K562 (cell line): ENCODE results near the gene KIF12. TPM values are rescaled to one million over a fixed set of nuclear protein-coding genes. Genes with fewer than 3 reads are reported as not detected.

Experiments used
- ATAC-seq: fragments of 200-7000 bp; cut with Tn5 transposase; 3 replicates; pipeline ENCODE4 v1.9.1; 2020; ENCODE audit warnings: moderate library complexity
- BruUV-seq: library from RNA; stranded (reverse); fragments of 400-500 nt; replicated peaks from 2 replicates; lab custom pipeline; 2021; lab: Mats Ljungman, UMichigan
- CTCF ChIA-PET: fragments of 300-600 bp; formaldehyde crosslinking; extraction: SDS; loops from one replicate; lab custom pipeline; 2021; ENCODE audit warnings: low intra/inter-chr PET ratio; lab: Yijun Ruan, JAX
- POLR2A ChIA-PET: fragments of 300-600, 350-650 bp; sonication (Branson Sonifier 250); formaldehyde crosslinking; extraction: SDS; loops from one replicate; lab custom pipeline; 2021; ENCODE audit warnings: antibody characterized with exemption, inconsistent platforms; lab: Yijun Ruan, JAX
- DNase-seq, 4 experiments: peaks; one replicate each; pipeline versions ENCODE4 v3.0.0 to v3.0.0-alpha.2; 2011 to 2018; ENCODE audit warnings: low spot score in 3 of 4, mixed read lengths in 3 of 4; ENCODE audit errors: extremely low read depth in 1 of 4
- FAIRE-seq: peaks from 2 replicates; lab custom pipeline; 2011; peaks lifted over from hg19 to GRCh38; lab: Jason Lieb, UNC
- H2AFZ ChIP-seq: 2 replicates; pipeline ENCODE4 v1.6.0; 2011; ENCODE audit warnings: low read depth, low read length, control low read depth, inconsistent platforms
- H3K27ac ChIP-seq: fragments of 200-600 bp; 3 replicates; pipeline ENCODE4 v1.8.0; 2011; ENCODE audit warnings: low read depth, mild to moderate bottlenecking, control low read depth, inconsistent platforms, low read length, moderate library complexity, mixed read lengths; ENCODE audit errors: extremely low read depth
- H3K27me3 ChIP-seq, 2 experiments: fragments of 300-600 bp in 1 of 2; 2 replicates in 1 of 2; 3 replicates in 1 of 2; pipeline versions ENCODE4 v1.6.0 to v1.8.0; 2011; ENCODE audit warnings: inconsistent platforms in 2 of 2, low read length in 2 of 2, mild to moderate bottlenecking in 1 of 2, mixed read lengths in 1 of 2, moderate library complexity in 1 of 2; ENCODE audit not compliant: control insufficient read depth in 2 of 2, insufficient read depth in 2 of 2
- H3K36me3 ChIP-seq: fragments of 300-600 bp; 3 replicates; pipeline ENCODE4 v1.8.0; 2011; ENCODE audit warnings: mild to moderate bottlenecking, low read length, inconsistent platforms; ENCODE audit not compliant: control insufficient read depth, insufficient read depth
- H3K4me1 ChIP-seq, 2 experiments: fragments of 200-600 bp in 1 of 2; replicated peaks in 1 of 2; 2 replicates in 1 of 2; 3 replicates in 1 of 2; pipeline versions ENCODE4 v1.5.1 to v1.8.0; 2011; ENCODE audit warnings: inconsistent platforms in 2 of 2, low read length in 2 of 2, mild to moderate bottlenecking in 1 of 2, mixed read lengths in 1 of 2, moderate library complexity in 1 of 2; ENCODE audit not compliant: control insufficient read depth in 2 of 2, insufficient read depth in 2 of 2
- H3K4me2 ChIP-seq: 2 replicates; pipeline ENCODE4 v1.6.1; 2011; ENCODE audit warnings: low read length, control low read depth, inconsistent platforms, mixed read lengths; ENCODE audit not compliant: insufficient read depth
- H3K4me3 ChIP-seq: fragments of 200-600 bp; sonication (generic), shearing (Covaris generic); 2 replicates; pipeline ENCODE4 v1.5.1; 2016; ENCODE audit warnings: control low read depth, inconsistent platforms
- H3K79me2 ChIP-seq: fragments of 200-600 bp; 3 replicates; pipeline ENCODE4 v1.8.0; 2011; ENCODE audit warnings: low read length, inconsistent platforms; ENCODE audit not compliant: control insufficient read depth, insufficient read depth
- H3K9ac ChIP-seq, 2 experiments: 2 replicates each; pipeline versions ENCODE4 v1.6.0 to v1.6.1; 2011; ENCODE audit warnings: low read depth in 2 of 2, low read length in 2 of 2, control low read depth in 1 of 2, inconsistent platforms in 1 of 2, mild to moderate bottlenecking in 1 of 2, mixed read lengths in 1 of 2; ENCODE audit not compliant: insufficient read depth in 1 of 2
- H3K9me1 ChIP-seq: one replicate; pipeline ENCODE4 v1.6.0; 2011; ENCODE audit warnings: inconsistent platforms, mild to moderate bottlenecking, low read length, moderate library complexity; ENCODE audit not compliant: control insufficient read depth, insufficient read depth
- H3K9me3 ChIP-seq: replicated peaks from 2 replicates; pipeline ENCODE4 v1.5.1; 2011; ENCODE audit warnings: low read depth, low read length, inconsistent platforms; ENCODE audit not compliant: control insufficient read depth, insufficient read depth
- H4K20me1 ChIP-seq: replicated peaks from 2 replicates; pipeline ENCODE4 v1.6.1; 2011; ENCODE audit warnings: low read length, inconsistent platforms, mixed read lengths; ENCODE audit not compliant: control insufficient read depth, insufficient read depth
- ARID1B ChIP-seq: fragments of 450-650 bp; IDR thresholded peaks from 2 replicates; pipeline ENCODE4 v1.6.1; 2016; ENCODE audit warnings: antibody characterized with exemption, mild to moderate bottlenecking, inconsistent platforms
- CREB1 ChIP-seq, 2 experiments: sonication (generic) in 1 of 2; formaldehyde crosslinking in 1 of 2; IDR thresholded peaks; 2 replicates each; pipeline versions ENCODE4 v1.6.1 to v1.8.0; 2012 to 2022; ENCODE audit warnings: inconsistent platforms in 1 of 2, mild to moderate bottlenecking in 1 of 2, missing genetic modification reagents in 1 of 2, moderate library complexity in 1 of 2
- EWSR1 ChIP-seq: fragments of 450-650 bp; IDR thresholded peaks from 2 replicates; pipeline ENCODE4 v1.6.1; 2018; ENCODE audit warnings: borderline replicate concordance, mild to moderate bottlenecking, low read depth, moderate library complexity; ENCODE audit not compliant: partially characterized antibody
- FUS ChIP-seq: fragments of 200-400 bp; formaldehyde crosslinking; optimal IDR thresholded peaks from 2 replicates; pipeline ENCODE3; 2017; ENCODE audit warnings: low read depth, low read length
- GTF2F1 ChIP-seq: IDR thresholded peaks from 2 replicates; pipeline ENCODE4 v1.6.1; 2011; ENCODE audit warnings: low read depth, low read length, improper control_type of control experiment
- HMG20A ChIP-seq: fragments of 450-650 bp; formaldehyde crosslinking; conservative IDR thresholded peaks from 2 replicates; pipeline ENCODE4 v1.4.0; 2020; ENCODE audit warnings: mild to moderate bottlenecking, mixed read lengths
- NCOA2 ChIP-seq, 2 experiments: fragments of 450-650 bp; IDR thresholded peaks; 2 replicates each; pipeline ENCODE4 v1.6.1; 2018; ENCODE audit warnings: mild to moderate bottlenecking in 2 of 2, moderate library complexity in 1 of 2; ENCODE audit not compliant: partially characterized antibody in 2 of 2
- NFE2L1 ChIP-seq: fragments of 450-650 bp; IDR thresholded peaks from 2 replicates; pipeline ENCODE4 v1.6.1; 2016; ENCODE audit warnings: missing genetic modification characterization, low read depth, mild to moderate bottlenecking, missing compliant biosample characterization, moderate library complexity, borderline replicate concordance
- RBM15 ChIP-seq: fragments of 200-400 bp; formaldehyde crosslinking; IDR thresholded peaks from 2 replicates; pipeline ENCODE4 v1.6.1; 2018; ENCODE audit warnings: mild to moderate bottlenecking, low read length, moderate library complexity; ENCODE audit not compliant: insufficient read depth
- SMC3 ChIP-seq: conservative IDR thresholded peaks from 2 replicates; pipeline ENCODE4 v1.6.1; 2011; ENCODE audit warnings: low read depth, low read length, improper control_type of control experiment; ENCODE audit not compliant: insufficient read depth
- TRIM24 ChIP-seq, 2 experiments: fragments of 450-650 bp; IDR thresholded peaks; 2 replicates each; pipeline ENCODE4 v1.6.1; 2016
- U2AF2 ChIP-seq: fragments of 200-400 bp; formaldehyde crosslinking; optimal IDR thresholded peaks from 2 replicates; pipeline ENCODE3; 2017; ENCODE audit warnings: low read depth, mild to moderate bottlenecking, low read length
- WGBS: fragments of 100-300 bp; shearing (Covaris generic); methylation state at CpG from one replicate; pipeline ENCODE4 v1.1.6; 2016; ENCODE audit warnings: low coverage, mixed read lengths; ENCODE audit not compliant: insufficient coverage; ENCODE audit errors: missing lambda C conversion rate; 5-methylcytosine and 5-hydroxymethylcytosine counted together
- in situ Hi-C: fragments of 300-500 bp; cut with MboI; formaldehyde crosslinking; loops from 4 replicates; pipeline ENCODE4 v1.15.0; 2018; ENCODE audit warnings: inconsistent platforms, mixed read lengths
- intact Hi-C: fragments of 100-400 bp; cut with micrococcal nuclease; formaldehyde crosslinking; loops from 2 replicates; pipeline ENCODE4 v1.14.2; 2022
- polyA plus RNA-seq, 8 experiments: library from polyadenylated mRNA; depleted of rRNA in 4 of 8; stranded (reverse) in 5 of 8; unstranded in 3 of 8; fragments of >200 nt; fragmentation: Nextera tagmentation in 2 of 8; fragmentation: Illumina TruSeq in 1 of 8; extraction: Ambion mirVana in 2 of 8; extraction: Trizol in 1 of 8; gene quantifications; 2 replicates each; pipeline versions ENCODE4 v1.2.1 to v1.2.3, GENCODE V29; 2011 to 2014; ENCODE audit warnings: inconsistent platforms in 1 of 8, missing spikeins in 1 of 8
- total RNA-seq, 7 experiments: library from RNA; depleted of rRNA in 6 of 7; stranded (reverse); fragments of >200 nt in 6 of 7; fragmentation: Illumina TruSeq in 2 of 7; extraction: Trizol in 2 of 7; gene quantifications; 2 replicates each; pipeline versions ENCODE4 v1.2.1 to v1.2.3, GENCODE V29; 2011 to 2021; ENCODE audit warnings: low replicate concordance in 1 of 7
- TF ChIP-seq, protein P1 (sequence below): sonication (generic); formaldehyde crosslinking; IDR thresholded peaks from 2 replicates; pipeline ENCODE4 v1.8.0; 2022; ENCODE audit warnings: missing genetic modification reagents, mild to moderate bottlenecking, moderate library complexity, borderline replicate concordance
- TF ChIP-seq, protein P2 (sequence below): fragments of 250-450 bp; sonication (Bioruptor Pico); IDR thresholded peaks from 2 replicates; pipeline ENCODE4 v1.4.0; 2020; ENCODE audit warnings: mild to moderate bottlenecking
- TF ChIP-seq, protein P3 (sequence below): fragments of 250-450 bp; sonication (Bioruptor Pico); IDR thresholded peaks from 2 replicates; pipeline ENCODE4 v1.6.1; 2021; ENCODE audit warnings: mild to moderate bottlenecking

The KIF12 gene
- total and polyA plus RNA-seq, 9 of the 15 experiments (the other 6 are each of a cell fraction or from before 2014, with no cell fraction given) = not detected

DNA sequence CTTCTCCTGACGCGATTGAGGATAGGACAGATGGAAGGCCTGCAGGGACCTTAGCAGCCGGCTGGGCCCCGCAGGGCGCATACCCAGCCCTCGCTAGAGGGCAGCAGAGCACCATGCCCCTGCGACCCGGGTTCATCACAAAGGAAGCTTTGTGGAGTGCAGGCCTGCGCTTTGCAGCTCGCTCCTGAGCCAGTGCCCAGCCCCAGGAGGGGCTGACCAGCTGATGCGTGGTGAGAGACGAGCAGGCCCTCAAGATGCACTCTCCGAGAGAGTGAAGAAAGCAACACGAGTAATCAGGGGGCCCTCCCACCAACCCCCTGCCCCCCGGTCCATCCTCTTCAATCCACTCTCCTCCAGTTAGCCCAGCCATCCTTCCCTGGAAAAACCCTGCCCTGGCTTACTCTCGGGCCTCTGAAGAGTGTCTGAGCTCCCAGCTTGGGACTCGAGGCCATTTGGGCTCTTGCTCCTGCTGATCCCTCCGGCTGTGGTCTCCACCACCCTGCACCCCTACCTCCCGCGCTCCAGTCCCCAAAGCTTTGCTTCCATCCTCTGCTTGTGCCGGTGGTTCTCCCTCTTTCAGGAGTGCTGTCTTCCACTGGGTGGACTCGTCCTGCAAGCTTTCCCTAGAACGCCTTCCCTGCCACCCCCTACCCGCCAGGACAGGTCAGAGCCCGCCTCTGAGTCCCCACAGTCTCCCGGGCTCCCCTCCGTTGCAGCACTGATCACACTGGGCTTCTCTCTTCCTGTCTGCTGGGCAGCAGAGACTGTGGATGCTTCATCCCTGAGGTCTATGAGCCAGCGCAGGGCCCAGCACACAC lies 9.1 kb upstream of the KIF12 start:
- Histone ChIP-seq H3K4me3 (no peak overlapping the region), H3K79me2 (no peaks in the 10 kb centered on the region), H4K20me1 (peaks cover 10% of the 10 kb centered on the region; the same call in 1 of the 2 replicates), H3K36me3 (no peaks in the 10 kb centered on the region), H2AFZ (no peak overlapping the region), H3K9me1 (no peaks in the 10 kb centered on the region), H3K9me3 (no peaks in the 10 kb centered on the region), H3K4me2 (no peak overlapping the region), H3K27ac (no peak overlapping the region), H3K9ac (no peak overlapping the region), H3K27me3 (peaks cover 0 to 19% of the 10 kb centered on the region in 2 experiments; a peak in 3 of 5 replicates), H3K4me1 (peaks cover 0 to 4% of the 10 kb centered on the region in 2 experiments; a peak in 1 of 5 replicates)
- CTCF ChIA-PET = interaction anchor here (2.1 kb wide), 1 partner anchor 183 kb away, joined by 13 read pairs; no protein-coding TSS in a partner anchor
- intact Hi-C loops = loop anchor here (1.0 to 5.0 kb wide), 2 partner anchors 49 to 183 kb away; partner anchors contain the start of gene COL27A1
- under 1% methylated on average over 24 of the region's 28 CpGs for WGBS
- DNase-seq (peak; percentile 75 to 82 (median 80)), FAIRE-seq (peak; percentile 57), ATAC-seq (peak; percentile 100)
- in situ Hi-C loops = no loop called here
- no TSS peak for BruUV-seq
- POLR2A ChIA-PET = interaction anchor here (0.5 to 0.8 kb wide), 3 partner anchors 20 to 175 kb away, joined by 3 read pairs; no protein-coding TSS in a partner anchor
- no peak for TF ChIP-seq TRIM24 (IDR thresholded peaks at IDR 0.05)
- TF ChIP-seq GTF2F1 = no peak
- no peak for TF ChIP-seq FUS
- TF ChIP-seq RBM15 = no peak
- no peak for TF ChIP-seq U2AF2
- TF ChIP-seq CREB1 (IDR thresholded peaks at IDR 0.05) = no peak
- TF ChIP-seq CREB1 (CRISPR knock-in tag; IDR thresholded peaks at IDR 0.05) = no peak
- no peak for TF ChIP-seq NFE2L1 (tag)
- TF ChIP-seq NCOA2 (IDR thresholded peaks at IDR 0.05; ENCODE audit: partially characterized antibody in 2 of 2) = no peak
- TF ChIP-seq ARID1B = no peak
- TF ChIP-seq SMC3 = peak; percentile 91
- TF ChIP-seq, protein P1, sequence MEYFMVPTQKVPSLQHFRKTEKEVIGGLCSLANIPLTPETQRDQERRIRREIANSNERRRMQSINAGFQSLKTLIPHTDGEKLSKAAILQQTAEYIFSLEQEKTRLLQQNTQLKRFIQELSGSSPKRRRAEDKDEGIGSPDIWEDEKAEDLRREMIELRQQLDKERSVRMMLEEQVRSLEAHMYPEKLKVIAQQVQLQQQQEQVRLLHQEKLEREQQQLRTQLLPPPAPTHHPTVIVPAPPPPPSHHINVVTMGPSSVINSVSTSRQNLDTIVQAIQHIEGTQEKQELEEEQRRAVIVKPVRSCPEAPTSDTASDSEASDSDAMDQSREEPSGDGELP = peak; percentile 45; the same call in 1 of the 2 replicates
- TF ChIP-seq EWSR1 = no peak
- TF ChIP-seq, protein P2, sequence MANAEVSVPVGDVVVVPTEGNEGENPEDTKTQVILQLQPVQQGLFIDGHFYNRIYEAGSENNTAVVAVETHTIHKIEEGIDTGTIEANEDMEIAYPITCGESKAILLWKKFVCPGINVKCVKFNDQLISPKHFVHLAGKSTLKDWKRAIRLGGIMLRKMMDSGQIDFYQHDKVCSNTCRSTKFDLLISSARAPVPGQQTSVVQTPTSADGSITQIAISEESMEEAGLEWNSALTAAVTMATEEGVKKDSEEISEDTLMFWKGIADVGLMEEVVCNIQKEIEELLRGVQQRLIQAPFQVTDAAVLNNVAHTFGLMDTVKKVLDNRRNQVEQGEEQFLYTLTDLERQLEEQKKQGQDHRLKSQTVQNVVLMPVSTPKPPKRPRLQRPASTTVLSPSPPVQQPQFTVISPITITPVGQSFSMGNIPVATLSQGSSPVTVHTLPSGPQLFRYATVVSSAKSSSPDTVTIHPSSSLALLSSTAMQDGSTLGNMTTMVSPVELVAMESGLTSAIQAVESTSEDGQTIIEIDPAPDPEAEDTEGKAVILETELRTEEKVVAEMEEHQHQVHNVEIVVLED (CRISPR knock-in tag) = no peak
- no peak for TF ChIP-seq HMG20A (CRISPR knock-in tag)
- TF ChIP-seq, protein P3, sequence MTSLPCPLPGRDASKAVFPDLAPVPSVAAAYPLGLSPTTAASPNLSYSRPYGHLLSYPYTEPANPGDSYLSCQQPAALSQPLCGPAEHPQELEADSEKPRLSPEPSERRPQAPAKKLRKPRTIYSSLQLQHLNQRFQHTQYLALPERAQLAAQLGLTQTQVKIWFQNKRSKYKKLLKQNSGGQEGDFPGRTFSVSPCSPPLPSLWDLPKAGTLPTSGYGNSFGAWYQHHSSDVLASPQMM = no peak
